ENCODE measurements around the gene DIPK1A. TPM values are rescaled to one million over a fixed set of nuclear protein-coding genes. Genes with fewer than 3 reads are reported as not detected.
A peak's percentile ranks its signal among the peaks of the same experiment; 100 is the strongest.

The DIPK1A gene
- total and polyA plus RNA-seq, 12 donors, result 0.91 to 10.2 (median 3.0) TPM

DNA sequence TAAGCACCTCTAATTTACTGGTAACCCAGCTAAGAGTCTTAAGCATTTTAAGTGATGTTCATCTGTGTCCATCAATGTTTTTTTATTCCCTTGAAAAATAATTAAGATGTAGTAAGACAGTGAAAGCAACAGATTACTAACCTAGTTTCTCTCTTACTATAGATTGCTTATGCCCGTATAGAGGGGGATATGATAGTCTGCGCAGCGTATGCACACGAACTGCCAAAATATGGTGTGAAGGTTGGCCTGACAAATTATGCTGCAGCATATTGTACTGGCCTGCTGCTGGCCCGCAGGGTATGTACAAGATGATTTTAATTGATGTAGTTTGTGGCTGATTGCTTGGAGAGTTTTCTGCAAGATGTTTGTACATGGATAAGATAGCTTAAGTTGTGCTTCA is 126.6 kb downstream of the DIPK1A start:
- TF ChIP-seq, protein P1, sequence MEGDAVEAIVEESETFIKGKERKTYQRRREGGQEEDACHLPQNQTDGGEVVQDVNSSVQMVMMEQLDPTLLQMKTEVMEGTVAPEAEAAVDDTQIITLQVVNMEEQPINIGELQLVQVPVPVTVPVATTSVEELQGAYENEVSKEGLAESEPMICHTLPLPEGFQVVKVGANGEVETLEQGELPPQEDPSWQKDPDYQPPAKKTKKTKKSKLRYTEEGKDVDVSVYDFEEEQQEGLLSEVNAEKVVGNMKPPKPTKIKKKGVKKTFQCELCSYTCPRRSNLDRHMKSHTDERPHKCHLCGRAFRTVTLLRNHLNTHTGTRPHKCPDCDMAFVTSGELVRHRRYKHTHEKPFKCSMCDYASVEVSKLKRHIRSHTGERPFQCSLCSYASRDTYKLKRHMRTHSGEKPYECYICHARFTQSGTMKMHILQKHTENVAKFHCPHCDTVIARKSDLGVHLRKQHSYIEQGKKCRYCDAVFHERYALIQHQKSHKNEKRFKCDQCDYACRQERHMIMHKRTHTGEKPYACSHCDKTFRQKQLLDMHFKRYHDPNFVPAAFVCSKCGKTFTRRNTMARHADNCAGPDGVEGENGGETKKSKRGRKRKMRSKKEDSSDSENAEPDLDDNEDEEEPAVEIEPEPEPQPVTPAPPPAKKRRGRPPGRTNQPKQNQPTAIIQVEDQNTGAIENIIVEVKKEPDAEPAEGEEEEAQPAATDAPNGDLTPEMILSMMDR (IDR thresholded peaks at IDR 0.05), result no peak
- no peak for TF ChIP-seq POLR2A (IDR thresholded peaks at IDR 0.05)
- H3K27ac ChIP-seq, result no peak overlapping the region
- 51 to 61% (median 59%) methylated on average over 5 of the region's 5 CpGs for WGBS, 4 donors
- H3K36me3 ChIP-seq (replicated peaks in 1 of 2), result peaks cover 0 to 56% of the 10 kb centered on the region in 2 donors
- intact Hi-C loops (cut with DNase I), result no loop called here
- no peaks in the 10 kb centered on the region for H3K9me3 ChIP-seq (replicated peaks in 1 of 3)
- no peak for DNase-seq
- peaks cover 33 to 60% of the 10 kb centered on the region in 2 donors for H3K4me1 ChIP-seq (replicated peaks in 1 of 2)
- no peaks in the 10 kb centered on the region for H3K27me3 ChIP-seq
- no peak overlapping the region for H3K4me3 ChIP-seq

DNA sequence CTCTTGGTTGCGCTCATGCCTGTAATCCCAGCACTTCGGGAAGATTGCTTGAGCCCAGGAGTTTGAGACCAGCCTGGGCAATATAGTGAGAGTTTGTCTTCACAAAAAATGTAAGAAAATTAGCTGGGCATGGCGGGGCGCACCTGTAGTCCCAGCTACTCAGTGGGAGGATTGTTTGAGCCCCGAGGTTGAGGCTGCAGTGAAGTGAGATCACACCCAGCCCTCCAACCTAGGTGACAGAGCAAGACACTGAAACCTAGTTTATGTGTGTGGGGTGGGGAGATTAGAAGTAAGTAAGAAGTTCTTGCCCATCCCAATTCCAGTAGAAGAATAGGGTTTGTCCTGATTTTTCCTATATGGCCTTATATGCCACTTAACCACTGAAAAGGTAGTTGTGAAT is 127.4 kb downstream of the DIPK1A start:
- Histone ChIP-seq H3K27ac (peak overlapping the region in 2 of 5 donors; percentile 24 to 90), H3K4me1 (replicated peaks in 1 of 2) (peaks cover 25 to 52% of the 10 kb centered on the region in 2 donors), H3K27me3 (no peaks in the 10 kb centered on the region), H3K4me3 (peak overlapping the region in 1 of 4 donors; percentile 72), H3K36me3 (replicated peaks in 1 of 2) (peaks cover 0 to 48% of the 10 kb centered on the region in 2 donors), H3K9me3 (replicated peaks in 1 of 3) (no peaks in the 10 kb centered on the region)
- WGBS, 4 donors, result 59 to 67% (median 62%) methylated on average over 4 to 5 of the region's 5 CpGs
- no peak for TF ChIP-seq POLR2A (IDR thresholded peaks at IDR 0.05)
- TF ChIP-seq, protein P1 (IDR thresholded peaks at IDR 0.05), result no peak
- intact Hi-C loops (cut with DNase I), result no loop called here
- DNase-seq, result no peak

DNA sequence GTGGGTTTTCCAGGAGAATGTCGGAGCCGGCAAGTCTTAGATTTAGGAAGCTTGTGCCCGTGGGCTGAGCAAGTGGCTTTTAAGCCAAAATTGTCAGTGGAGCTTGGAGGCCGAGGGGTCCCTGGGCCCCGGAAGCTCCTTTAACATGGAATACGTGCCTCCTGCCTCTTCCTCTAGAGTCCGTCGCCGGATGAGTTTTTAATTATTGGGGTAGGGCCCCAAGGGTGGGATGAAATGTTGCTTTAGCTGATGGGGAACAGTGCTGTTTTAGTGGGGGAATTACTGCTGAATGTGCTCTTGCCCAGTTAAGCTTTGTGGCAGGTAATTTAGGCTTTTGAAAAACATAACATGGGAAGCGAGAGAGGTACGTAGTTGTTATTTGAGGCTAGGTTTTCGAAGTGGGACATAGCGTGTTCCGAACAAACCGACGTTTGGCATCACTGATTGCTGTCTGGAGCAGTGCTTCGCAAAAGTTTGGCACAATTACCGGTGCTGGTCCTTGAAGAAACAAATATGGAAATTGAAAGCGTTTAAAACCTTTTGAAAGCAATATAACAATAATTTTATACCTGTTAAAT is 128.6 kb downstream of the DIPK1A start:
- TF ChIP-seq, protein P1 (IDR thresholded peaks at IDR 0.05), result no peak
- peak in 1 of 2 donors; percentile 55 for TF ChIP-seq POLR2A (IDR thresholded peaks at IDR 0.05)
- intact Hi-C loops (cut with DNase I), result no loop called here
- peaks cover 16 to 40% of the 10 kb centered on the region in 2 donors for H3K4me1 ChIP-seq (replicated peaks in 1 of 2)

DNA sequence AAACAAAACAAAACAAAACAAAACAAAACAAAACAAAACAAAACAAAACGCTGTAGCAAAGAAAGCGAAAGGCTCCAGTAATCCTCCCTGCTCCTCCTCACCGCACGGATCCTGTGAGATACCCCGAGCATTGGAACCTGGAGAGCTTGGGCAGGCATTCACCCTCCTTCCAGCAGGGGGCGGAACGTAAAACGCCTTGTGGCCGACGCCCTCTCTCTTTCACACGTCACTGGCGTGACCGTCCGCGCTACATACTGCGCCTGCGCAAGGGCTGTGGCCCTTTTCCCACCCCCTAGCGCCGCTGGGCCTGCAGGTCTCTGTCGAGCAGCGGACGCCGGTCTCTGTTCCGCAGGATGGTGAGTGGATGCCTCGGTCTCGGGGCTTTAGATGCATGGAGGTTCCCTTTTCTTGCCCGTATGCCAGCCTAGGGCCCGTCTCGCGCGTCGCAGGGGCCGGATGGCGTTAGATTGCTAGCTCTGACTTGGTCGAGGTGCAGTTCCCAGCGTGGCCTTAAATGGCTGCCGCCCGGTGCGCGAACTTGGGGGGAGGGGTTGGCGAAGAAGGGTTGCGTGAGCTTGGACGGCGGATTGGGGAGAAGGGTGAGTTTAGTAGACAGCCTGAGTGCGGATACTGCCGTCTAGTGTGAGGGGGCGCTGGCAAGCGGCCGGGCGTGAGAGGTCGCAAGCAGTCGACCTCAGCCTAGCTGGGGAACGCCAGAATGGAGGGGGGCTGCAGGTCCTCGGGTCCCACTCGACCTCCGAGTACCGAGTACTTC is 129.3 kb downstream of the DIPK1A start, which contains the start of gene RPL5:
Gene RPL5, plus strand, starts transcription at position 279 of the 775 bp plus-strand sequence. Its CDS starts 75 bp downstream, at position 354.
- Histone ChIP-seq H3K9me3 (replicated peaks in 1 of 3) (no peaks in the 10 kb centered on the region), H3K27ac (peak within 1 kb of the TSS; percentile 85 to 93 (median 90)), H3K27me3 (no peaks in the 10 kb centered on the region), H3K4me1 (replicated peaks in 1 of 2) (peaks cover 16 to 33% of the 10 kb centered on the region in 2 donors), H3K4me3 (peak within 1 kb of the TSS; percentile 72 to 99 (median 90)), H3K36me3 (replicated peaks in 1 of 2) (peaks cover 0 to 29% of the 10 kb centered on the region in 2 donors)
- peak; percentile 97 to 99 (median 98) for DNase-seq
- TF ChIP-seq, protein P1 (IDR thresholded peaks at IDR 0.05), result peak; percentile 91 to 98 (median 96)
- peak; percentile 85 to 94 for TF ChIP-seq POLR2A (IDR thresholded peaks at IDR 0.05)
- intact Hi-C loops (cut with DNase I), result no loop called here
- 0 to 1% (median 0%) methylated on average over 39 to 57 of the region's 57 CpGs for WGBS, 4 donors

More for the DNA sequence above, 128.6 kb downstream of the DIPK1A start:
- H3K36me3 ChIP-seq (replicated peaks in 1 of 2), result peaks cover 0 to 36% of the 10 kb centered on the region in 2 donors
- no peaks in the 10 kb centered on the region for H3K27me3 ChIP-seq
- H3K9me3 ChIP-seq (replicated peaks in 1 of 3), result no peaks in the 10 kb centered on the region
- H3K4me3 ChIP-seq, result peak overlapping the region; percentile 72 to 99 (median 90)
- 0% methylated on average over 11 to 19 of the region's 19 CpGs for WGBS, 4 donors
- peak in 6 of 7 donors; percentile 37 to 68 (median 48) for DNase-seq
- peak overlapping the region; percentile 85 to 93 (median 90) for H3K27ac ChIP-seq

All from adrenal gland (tissue), 12 donors.